ENCODE data around the gene IGSF22. TPM values are rescaled to one million over a fixed set of nuclear protein-coding genes. Genes with fewer than 3 reads are reported as not detected.

The IGSF22 gene
- total RNA-seq, 1 experiment from 2014 or later = not detected

- no peak for TF ChIP-seq ATF3 (IDR thresholded peaks at IDR 0.05)
- TF ChIP-seq, protein P1, sequence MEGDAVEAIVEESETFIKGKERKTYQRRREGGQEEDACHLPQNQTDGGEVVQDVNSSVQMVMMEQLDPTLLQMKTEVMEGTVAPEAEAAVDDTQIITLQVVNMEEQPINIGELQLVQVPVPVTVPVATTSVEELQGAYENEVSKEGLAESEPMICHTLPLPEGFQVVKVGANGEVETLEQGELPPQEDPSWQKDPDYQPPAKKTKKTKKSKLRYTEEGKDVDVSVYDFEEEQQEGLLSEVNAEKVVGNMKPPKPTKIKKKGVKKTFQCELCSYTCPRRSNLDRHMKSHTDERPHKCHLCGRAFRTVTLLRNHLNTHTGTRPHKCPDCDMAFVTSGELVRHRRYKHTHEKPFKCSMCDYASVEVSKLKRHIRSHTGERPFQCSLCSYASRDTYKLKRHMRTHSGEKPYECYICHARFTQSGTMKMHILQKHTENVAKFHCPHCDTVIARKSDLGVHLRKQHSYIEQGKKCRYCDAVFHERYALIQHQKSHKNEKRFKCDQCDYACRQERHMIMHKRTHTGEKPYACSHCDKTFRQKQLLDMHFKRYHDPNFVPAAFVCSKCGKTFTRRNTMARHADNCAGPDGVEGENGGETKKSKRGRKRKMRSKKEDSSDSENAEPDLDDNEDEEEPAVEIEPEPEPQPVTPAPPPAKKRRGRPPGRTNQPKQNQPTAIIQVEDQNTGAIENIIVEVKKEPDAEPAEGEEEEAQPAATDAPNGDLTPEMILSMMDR (IDR thresholded peaks at IDR 0.05 in 2 of 3, conservative IDR thresholded peaks at IDR 0.05 in 1 of 3; ENCODE audit: borderline replicate concordance in 1 of 3, insufficient read depth in 1 of 3, low read depth in 2 of 3, low read length in 2 of 3) = no peak
- TF ChIP-seq, protein P2, sequence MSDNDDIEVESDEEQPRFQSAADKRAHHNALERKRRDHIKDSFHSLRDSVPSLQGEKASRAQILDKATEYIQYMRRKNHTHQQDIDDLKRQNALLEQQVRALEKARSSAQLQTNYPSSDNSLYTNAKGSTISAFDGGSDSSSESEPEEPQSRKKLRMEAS (IDR thresholded peaks at IDR 0.05) = no peak
Measured at GRCh38 chr11:18720091-18720807, 5.7 kb downstream of the IGSF22 start (continued).

DNA sequence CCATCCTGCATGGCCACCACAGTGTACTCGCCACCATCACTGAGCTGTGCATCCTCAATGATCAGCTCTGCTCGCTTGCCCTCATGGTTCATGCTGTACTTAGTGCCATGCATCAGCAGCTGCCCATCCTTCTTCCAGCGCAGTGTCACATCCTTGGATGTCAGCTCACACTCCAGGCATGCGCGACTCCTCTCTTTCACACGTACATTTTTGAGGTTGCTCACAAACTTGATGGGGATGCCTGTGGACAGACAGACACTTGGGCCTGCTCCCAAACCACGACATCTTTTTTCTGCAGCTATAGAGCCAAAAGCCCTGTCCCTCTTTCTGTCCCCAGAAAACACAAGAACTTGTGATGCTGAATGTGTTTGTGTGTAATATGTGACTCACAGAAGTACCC, 10.5 kb downstream of the IGSF22 start:
- Histone ChIP-seq H3K4me2 (ENCODE audit: low read length) (no peak overlapping the region), H3K27me3 (ENCODE audit: insufficient read depth, low read length) (peaks cover 12% of the 10 kb centered on the region), H3K27ac (ENCODE audit: low read depth, low read length) (no peak overlapping the region), H2AFZ (ENCODE audit: low read depth, low read length, poor library complexity, severe bottlenecking) (no peak overlapping the region), H4K20me1 (ENCODE audit: insufficient read depth) (no peaks in the 10 kb centered on the region), H3K9me3 (ENCODE audit: control insufficient read depth in 1 of 2, insufficient read depth in 1 of 2, low read depth in 1 of 2, low read length in 2 of 2) (no peaks in the 10 kb centered on the region), H3K9me2 (ENCODE audit: insufficient read depth) (no peaks in the 10 kb centered on the region), H3K4me1 (ENCODE audit: control insufficient read depth in 1 of 2, insufficient read depth in 2 of 2, low read length in 2 of 2) (no peaks in the 10 kb centered on the region), H3K4me3 (replicated peaks in 1 of 2; ENCODE audit: low read depth in 1 of 2, low read length in 2 of 2) (no peak overlapping the region), H3K36me3 (ENCODE audit: control insufficient read depth in 1 of 2, insufficient read depth in 2 of 2, low read length in 2 of 2) (no peaks in the 10 kb centered on the region), H3K79me2 (ENCODE audit: insufficient read depth, low read length) (no peaks in the 10 kb centered on the region), H3K9ac (ENCODE audit: low read length) (no peak overlapping the region)
- ChIA-PET POLR2A (no interaction called here), CTCF (no interaction called here), RAD21 (ENCODE audit: low non-redundant PET in 1 of 2, low total read pairs in 2 of 2, uncharacterized antibody in 2 of 2, unreplicated experiment in 2 of 2) (no interaction called here)
- BruUV-seq (replicated peaks) = no TSS peak
- intact Hi-C loops (cut with micrococcal nuclease) = no loop called here
- DNase-seq (ENCODE audit: low read depth, low spot score) = no peak
- ATAC-seq = no peak
- TF ChIP-seq ZBTB33 (IDR thresholded peaks at IDR 0.05; ENCODE audit: extremely low read depth, insufficient replicate concordance, low read length) (no peak), FOSL1 (IDR thresholded peaks at IDR 0.05; ENCODE audit: low read depth) (no peak), EZH2 (IDR thresholded peaks at IDR 0.05) (no peak), YY1 (IDR thresholded peaks at IDR 0.05; ENCODE audit: extremely low read depth, insufficient replicate concordance, low read depth, low read length) (no peak), CBX3 (IDR thresholded peaks at IDR 0.05; ENCODE audit: low read depth) (no peak), POLR2A (IDR thresholded peaks at IDR 0.05; ENCODE audit: borderline replicate concordance, extremely low read depth, insufficient read depth, insufficient read length) (no peak), JUND (IDR thresholded peaks at IDR 0.05) (no peak), ATF3 (IDR thresholded peaks at IDR 0.05) (no peak), EGR1 (IDR thresholded peaks at IDR 0.05; ENCODE audit: low read depth) (no peak), CEBPB (IDR thresholded peaks at IDR 0.05; ENCODE audit: low read depth) (no peak), SP1 (IDR thresholded peaks at IDR 0.05; ENCODE audit: low read depth) (no peak), SIN3A (IDR thresholded peaks at IDR 0.05; ENCODE audit: low read depth) (no peak), ZFX (IDR thresholded peaks at IDR 0.05) (no peak), ZNF274 (IDR thresholded peaks at IDR 0.05; ENCODE audit: low read depth, low read length) (no peak), SRF (IDR thresholded peaks at IDR 0.05; ENCODE audit: low read depth) (no peak), ELF1 (IDR thresholded peaks at IDR 0.05; ENCODE audit: borderline replicate concordance, low read depth) (no peak)
- TF ChIP-seq, protein P1 (IDR thresholded peaks at IDR 0.05 in 2 of 3, conservative IDR thresholded peaks at IDR 0.05 in 1 of 3; ENCODE audit: borderline replicate concordance in 1 of 3, insufficient read depth in 1 of 3, low read depth in 2 of 3, low read length in 2 of 3) = no peak
- TF ChIP-seq, protein P2 (IDR thresholded peaks at IDR 0.05) = no peak

Data from HCT116 (cell line).